Astrocyte (in vitro differentiated cells and primary cell): ENCODE measurements around the gene CDK6.

Experiments used
- CTCF ChIP-seq: IDR thresholded peaks from 2 replicates; pipeline ENCODE4 v1.5.1; 2011; ENCODE audit warnings: low read depth, mild to moderate bottlenecking, inconsistent platforms, low read length, moderate library complexity; ENCODE audit not compliant: insufficient read depth
- EZH2 ChIP-seq: IDR thresholded peaks from 2 replicates; pipeline ENCODE4 v1.6.1; 2012; ENCODE audit warnings: mild to moderate bottlenecking, low read length, inconsistent platforms; ENCODE audit not compliant: insufficient read depth

- TF ChIP-seq CTCF (no peak), EZH2 (no peak)
Measured at GRCh38 chr7:92608380-92609322, 227.7 kb downstream of the CDK6 start.
